Heart right ventricle (tissue), 16 donors: ENCODE measurements around the gene SLK. TPM values are rescaled to one million over a fixed set of nuclear protein-coding genes. Genes with fewer than 3 reads are reported as not detected.
A peak's percentile ranks its signal among the peaks of the same experiment; 100 is the strongest.

Experiments
- ATAC-seq, 8 donors: fragments of 200-7000 bp; cut with Tn5 transposase; one replicate each; pipeline ENCODE4 v1.9.1; 2020; ENCODE audit warnings: mild to moderate bottlenecking in 8 of 8, moderate library complexity in 8 of 8, moderate number of reproducible peaks in 1 of 8
- DNase-seq, 2 donors: peaks; one replicate each; pipeline ENCODE4 v3.0.0-alpha.2; 2020
- H3K27ac ChIP-seq, 10 donors: fragments of 200-600 bp; sonication (generic) in 2 of 10; one replicate each; pipeline versions ENCODE4 v1.5.0 to v1.8.0; 2020 to 2022; ENCODE audit warnings: mild to moderate bottlenecking in 3 of 10
- H3K27me3 ChIP-seq, 7 donors: fragments of 200-600 bp; one replicate each; pipeline ENCODE4 v1.8.0; 2021 to 2022; ENCODE audit warnings: mild to moderate bottlenecking in 2 of 7
- H3K36me3 ChIP-seq, 9 donors: fragments of 200-600 bp; sonication (generic) in 1 of 9; one replicate each; pipeline versions ENCODE4 v1.5.0 to v1.8.0; 2020 to 2022; ENCODE audit warnings: mild to moderate bottlenecking in 2 of 9
- H3K4me1 ChIP-seq, 9 donors: fragments of 200-600 bp; sonication (generic) in 1 of 9; one replicate each; pipeline versions ENCODE4 v1.5.0 to v1.8.0; 2020 to 2022; ENCODE audit warnings: mild to moderate bottlenecking in 4 of 9
- H3K4me3 ChIP-seq, 10 donors: fragments of 200-600 bp; sonication (generic) in 2 of 10; one replicate each; pipeline versions ENCODE4 v1.5.0 to v1.8.0; 2020 to 2022; ENCODE audit warnings: mild to moderate bottlenecking in 7 of 10, moderate library complexity in 2 of 10
- H3K9me3 ChIP-seq, 11 donors: fragments of 200-600 bp in 10 of 11; sonication (generic) in 2 of 11; one replicate each; pipeline versions ENCODE4 v1.5.0 to v1.8.0; 2013 to 2022; ENCODE audit warnings: mild to moderate bottlenecking in 2 of 11, control low read depth in 1 of 11, moderate library complexity in 1 of 11
- WGBS, 2 donors: extraction: QIAGEN DNeasy Blood & Tissue Kit; methylation state at CpG; one replicate each; pipeline ENCODE4 v1.1.7; 2013; ENCODE audit warnings: inconsistent platforms in 1 of 2; 5-methylcytosine and 5-hydroxymethylcytosine counted together
- intact Hi-C, 10 donors: fragments of 100-400 bp; cut with DNase I; formaldehyde crosslinking; loops; one replicate each; pipeline versions ENCODE4 v1.11.1 to v1.14.2; 2022
- polyA plus RNA-seq, 2 donors: library from polyadenylated mRNA; stranded (reverse); fragments of 200-250 nt; gene quantifications; one replicate each; pipeline ENCODE4 v1.2.3, GENCODE V29; 2013
- total RNA-seq, 10 donors: library from RNA; stranded (reverse); fragmentation: NEBNext Ultra II Directional in 3 of 10; extraction: Animal tissue kit (Norgen Biotek cat#: 25700) in 3 of 10; gene quantifications; one replicate each; pipeline versions ENCODE4 v1.2.1 to v1.2.4, GENCODE V29; 2021 to 2023
- TF ChIP-seq, protein P1 (sequence below), 9 donors: fragments of 200-600 bp; sonication (generic) in 2 of 9; IDR thresholded peaks; one replicate each; pipeline versions ENCODE4 v1.5.0 to v1.8.0; 2021 to 2022; ENCODE audit warnings: antibody characterized with exemption in 9 of 9, mild to moderate bottlenecking in 5 of 9, moderate library complexity in 1 of 9
- donor health status: Arrhythmogenic right ventricular cardiomyopathy.
- donor health status: ischemic (EF 13 %, LVEDD 7.1; RV severe dilation, severe dysfunction).
- donor health status: healthy with polysubstance abuse.
- donor health status: DM: no; HTN: yes; CAD: no.
- donor health status: DM: no; HTN: no; CAD: no.
- donor health status: ischemic (EF 25% LVEDD 6.9; RV normal size, moderate dysfunction).
- donor health status: ischemic (EF 25% LVEDD 5.7; RV mildly dilated, moderate dysfunction).
- donor health status: healthy.
- donor health status: DM: yes; HTN: yes; CAD: no.
- donor health status: Ischemic cardiomyopathy.
- donor health status: ischemic (EF 35%, LVEDD 5.7; RV mildly dilated, moderate dysfunction).
- donor health status: nonischemic (EF 11% LVEDD 7.7; RV severe dilation, severe dysfunction).
- donor health status: DM: yes; HTN: yes; CAD: no.
- donor health status: PGD.
- donor health status: ischemic (EF 29% LVEDD 5.4; RV normal size, mild dysfunction).
- donor health status: nonischemic (EF 23%, LVEDD 6.1; RV moderate dilation, normal function).

SLK gene
- total and polyA plus RNA-seq, 12 donors: 11.3 to 63.6 (median 41.3) TPM

DNA sequence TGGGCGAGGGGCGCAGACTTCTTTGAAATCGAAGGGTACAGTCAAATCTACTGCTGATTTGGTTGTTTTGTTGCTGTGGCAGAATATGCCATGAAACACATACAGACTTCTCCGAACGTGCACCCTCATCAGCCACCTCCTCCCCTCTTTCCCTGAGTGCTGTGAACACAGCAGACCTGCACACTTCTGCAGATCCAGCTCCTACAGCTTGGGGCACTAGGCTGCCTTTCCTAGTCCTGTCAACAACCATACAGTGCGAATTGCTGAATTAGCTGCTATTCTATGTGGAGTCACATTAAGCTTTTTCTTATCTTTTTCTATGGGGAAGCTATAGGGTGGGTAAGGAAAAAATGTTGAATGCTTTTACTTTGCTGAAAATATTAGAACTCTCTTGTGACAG is 61.2 kb downstream of the SLK start:
- peaks cover 0 to 91% (median 24%) of the 10 kb centered on the region in 9 donors for H3K36me3 ChIP-seq
- WGBS, 2 donors: 57 to 72% methylated on average over 6 of the region's 6 CpGs
- intact Hi-C loops: loop anchor here in 6 of 10 donors (2.0 to 10.0 kb wide), 4 partner anchors 93 to 143 kb away; partner anchors contain the start of gene SFR1 (in 3 of the 6)
- no peaks in the 10 kb centered on the region for H3K9me3 ChIP-seq
- no peak overlapping the region for H3K4me3 ChIP-seq
- DNase-seq (peak in 1 of 2 donors; percentile 41), ATAC-seq (peak; percentile 83 to 92 (median 86))
- TF ChIP-seq, protein P1, sequence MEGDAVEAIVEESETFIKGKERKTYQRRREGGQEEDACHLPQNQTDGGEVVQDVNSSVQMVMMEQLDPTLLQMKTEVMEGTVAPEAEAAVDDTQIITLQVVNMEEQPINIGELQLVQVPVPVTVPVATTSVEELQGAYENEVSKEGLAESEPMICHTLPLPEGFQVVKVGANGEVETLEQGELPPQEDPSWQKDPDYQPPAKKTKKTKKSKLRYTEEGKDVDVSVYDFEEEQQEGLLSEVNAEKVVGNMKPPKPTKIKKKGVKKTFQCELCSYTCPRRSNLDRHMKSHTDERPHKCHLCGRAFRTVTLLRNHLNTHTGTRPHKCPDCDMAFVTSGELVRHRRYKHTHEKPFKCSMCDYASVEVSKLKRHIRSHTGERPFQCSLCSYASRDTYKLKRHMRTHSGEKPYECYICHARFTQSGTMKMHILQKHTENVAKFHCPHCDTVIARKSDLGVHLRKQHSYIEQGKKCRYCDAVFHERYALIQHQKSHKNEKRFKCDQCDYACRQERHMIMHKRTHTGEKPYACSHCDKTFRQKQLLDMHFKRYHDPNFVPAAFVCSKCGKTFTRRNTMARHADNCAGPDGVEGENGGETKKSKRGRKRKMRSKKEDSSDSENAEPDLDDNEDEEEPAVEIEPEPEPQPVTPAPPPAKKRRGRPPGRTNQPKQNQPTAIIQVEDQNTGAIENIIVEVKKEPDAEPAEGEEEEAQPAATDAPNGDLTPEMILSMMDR (IDR thresholded peaks at IDR 0.05): peak; percentile 7 to 65 (median 44)
- peak overlapping the region in 7 of 10 donors; percentile 49 to 89 (median 83) for H3K27ac ChIP-seq
- H3K4me1 ChIP-seq: peaks cover 3 to 49% (median 13%) of the 10 kb centered on the region in 9 donors
- no peaks in the 10 kb centered on the region for H3K27me3 ChIP-seq

DNA sequence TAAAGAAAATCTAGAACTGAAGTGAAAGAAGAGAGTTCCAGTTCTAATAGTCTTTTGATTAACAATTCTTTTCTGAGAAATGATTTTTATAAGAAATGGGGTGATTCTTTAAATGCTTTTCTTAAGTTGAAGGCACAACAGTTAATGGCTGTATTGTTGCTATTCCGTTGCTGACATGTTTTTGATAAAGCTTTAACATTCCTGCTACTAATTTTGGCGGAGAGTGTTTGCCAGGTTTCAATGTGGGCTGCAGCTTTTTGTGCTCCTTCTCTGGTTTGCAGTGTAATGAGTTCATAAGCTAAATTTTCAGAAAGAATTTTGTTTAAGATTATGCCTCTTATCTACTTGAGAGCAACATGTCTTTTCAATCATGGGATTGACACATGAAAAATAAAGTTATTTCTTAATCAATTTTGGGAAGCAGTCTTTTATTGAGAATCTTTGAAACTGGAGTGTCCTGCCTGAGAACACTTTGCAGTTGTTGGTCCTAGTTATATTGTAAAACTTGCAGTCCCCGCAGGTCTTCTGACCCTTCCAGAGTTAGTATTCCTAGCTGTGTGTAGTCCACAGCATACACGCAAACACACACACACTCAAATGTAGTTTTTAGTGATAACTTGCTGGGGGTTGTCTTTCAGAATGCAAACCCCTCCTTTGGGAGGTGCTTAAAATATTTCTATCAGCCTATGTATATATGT is 62.0 kb downstream of the SLK start:
- H3K36me3 ChIP-seq: peaks cover 0 to 84% (median 16%) of the 10 kb centered on the region in 9 donors
- intact Hi-C loops: loop anchor here in 6 of 10 donors (2.0 to 10.0 kb wide), 4 partner anchors 92 to 144 kb away; partner anchors contain the start of gene SFR1 (in 3 of the 6)
- H3K27me3 ChIP-seq: no peaks in the 10 kb centered on the region
- DNase-seq (no peak), ATAC-seq (peak in 6 of 8 donors; percentile 7 to 56 (median 51))
- H3K4me1 ChIP-seq: peaks cover 3 to 49% (median 13%) of the 10 kb centered on the region in 9 donors
- TF ChIP-seq, protein P1 (IDR thresholded peaks at IDR 0.05): no peak
- 27 to 42% methylated on average over 4 of the region's 4 CpGs for WGBS, 2 donors
- H3K4me3 ChIP-seq: peak overlapping the region in 1 of 10 donors; percentile 7
- peak overlapping the region in 9 of 10 donors; percentile 24 to 89 (median 80) for H3K27ac ChIP-seq
- no peaks in the 10 kb centered on the region for H3K9me3 ChIP-seq

DNA sequence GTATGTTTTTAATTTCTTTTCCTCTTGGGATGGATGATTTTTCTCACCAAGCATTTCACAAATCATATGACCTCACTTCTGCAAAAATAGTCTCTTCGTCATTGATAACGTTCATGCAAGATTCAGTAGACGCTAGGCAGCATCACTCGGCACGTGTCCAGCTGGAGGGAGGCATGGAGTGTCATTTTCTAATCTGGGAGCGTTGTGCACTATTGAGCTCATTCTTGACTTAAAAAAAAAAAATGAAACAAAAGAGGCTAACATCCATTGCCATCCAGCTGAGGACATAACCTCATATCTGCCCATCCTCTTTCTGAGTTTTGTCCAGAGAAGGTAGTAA is 62.6 kb downstream of the SLK start:
- peak overlapping the region in 9 of 10 donors; percentile 24 to 89 (median 80) for H3K27ac ChIP-seq
- TF ChIP-seq, protein P1 (IDR thresholded peaks at IDR 0.05): no peak
- H3K4me3 ChIP-seq: no peak overlapping the region
- DNase-seq: peak; percentile 81 to 90
- no peaks in the 10 kb centered on the region for H3K27me3 ChIP-seq
- peaks cover 0 to 84% (median 16%) of the 10 kb centered on the region in 9 donors for H3K36me3 ChIP-seq
- H3K4me1 ChIP-seq: peaks cover 3 to 46% (median 13%) of the 10 kb centered on the region in 9 donors
- peak; percentile 68 to 90 (median 87) for ATAC-seq
- intact Hi-C loops: loop anchor here in 6 of 10 donors (2.0 to 10.0 kb wide), 4 partner anchors 91 to 145 kb away; partner anchors contain the start of gene SFR1 (in 3 of the 6)
- WGBS, 2 donors: 30 to 37% methylated on average over 6 of the region's 6 CpGs
- H3K9me3 ChIP-seq: no peaks in the 10 kb centered on the region

DNA sequence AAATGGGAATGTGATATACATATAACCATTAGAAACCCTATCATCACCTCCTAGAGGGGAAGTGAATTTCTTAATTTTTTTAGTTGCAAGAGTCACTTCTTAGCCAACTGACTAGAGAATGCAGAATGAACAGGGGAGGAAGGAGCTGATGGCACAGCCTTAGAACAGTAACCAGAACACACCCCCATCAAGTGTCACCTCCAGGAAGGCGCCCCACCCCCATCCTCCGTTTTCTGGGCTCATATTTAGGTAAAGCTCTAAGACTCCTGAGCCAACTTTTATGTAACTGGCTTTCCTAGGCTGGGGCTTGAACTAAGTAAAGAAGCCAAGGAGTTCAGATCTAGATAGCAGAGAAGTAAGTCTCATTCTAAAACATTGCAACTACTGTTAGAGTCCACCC is 64.7 kb downstream of the SLK start:
- Histone ChIP-seq H3K27ac (peak overlapping the region in 1 of 10 donors; percentile 19), H3K9me3 (no peaks in the 10 kb centered on the region), H3K4me3 (no peak overlapping the region), H3K36me3 (peaks cover 0 to 63% (median 3%) of the 10 kb centered on the region in 9 donors), H3K27me3 (no peaks in the 10 kb centered on the region), H3K4me1 (peaks cover 0 to 38% (median 9%) of the 10 kb centered on the region in 9 donors)
- intact Hi-C loops: no loop called here
- DNase-seq: no peak
- ATAC-seq: no peak
- WGBS, 2 donors: 66 to 80% methylated on average over 2 of the region's 2 CpGs
- TF ChIP-seq, protein P1 (IDR thresholded peaks at IDR 0.05): no peak
